Caco-2 (cell line): ENCODE results near the gene ST3GAL5. TPM values are rescaled to one million over a fixed set of nuclear protein-coding genes. Genes with fewer than 3 reads are reported as not detected.

Source experiments
- BruUV-seq: library from RNA; stranded (reverse); fragments of 400-500 nt; replicated peaks from 2 replicates; lab custom pipeline; 2021; lab: Mats Ljungman, UMichigan
- CTCF ChIA-PET: fragments of 300-600 bp; sonication (Branson Sonifier 250); formaldehyde crosslinking; loops from one replicate; lab custom pipeline; 2022; ENCODE audit warnings: antibody characterized with exemption; lab: Charles Lee
- POLR2A ChIA-PET: fragments of 300-600 bp; sonication (Branson Sonifier 250); formaldehyde crosslinking; loops from one replicate; lab custom pipeline; 2022; ENCODE audit warnings: antibody characterized with exemption; lab: Charles Lee
- DNase-seq, 2 experiments: peaks; one replicate each; pipeline versions ENCODE4 v3.0.0 to v3.0.0-alpha.2; 2020 to 2022
- H3K27me3 ChIP-seq: replicated peaks from 2 replicates; pipeline ENCODE4 v1.6.0; 2011; ENCODE audit warnings: low read length; ENCODE audit not compliant: control insufficient read depth, insufficient read depth
- H3K36me3 ChIP-seq: 2 replicates; pipeline ENCODE4 v1.5.1; 2011; ENCODE audit warnings: low read length; ENCODE audit not compliant: control insufficient read depth, insufficient read depth
- H3K4me1 ChIP-seq: fragments of 250-450 bp; sonication (Bioruptor Pico); 2 replicates; pipeline ENCODE4 v1.5.1; 2020; ENCODE audit warnings: mild to moderate bottlenecking
- H3K4me3 ChIP-seq: 2 replicates; pipeline ENCODE4 v1.5.1; 2011; ENCODE audit warnings: low read depth, mild to moderate bottlenecking, control low read depth, low read length
- H3K9me3 ChIP-seq: fragments of 250-450 bp; sonication (Bioruptor Pico); 2 replicates; pipeline ENCODE4 v1.5.1; 2020; ENCODE audit warnings: mild to moderate bottlenecking, moderate library complexity
- H3K27ac Mint-ChIP-seq: one replicate; pipeline ENCODE4 v1.8.0; 2022; ENCODE audit warnings: mixed read lengths; ENCODE audit not compliant: unreplicated experiment
- H3K27me3 Mint-ChIP-seq: one replicate; pipeline ENCODE4 v1.8.0; 2022; ENCODE audit warnings: mixed read lengths; ENCODE audit not compliant: insufficient read depth, unreplicated experiment
- H3K36me3 Mint-ChIP-seq: one replicate; pipeline ENCODE4 v1.8.0; 2022; ENCODE audit warnings: mild to moderate bottlenecking, mixed read lengths; ENCODE audit not compliant: insufficient read depth, unreplicated experiment
- H3K4me1 Mint-ChIP-seq: one replicate; pipeline ENCODE4 v1.8.0; 2022; ENCODE audit warnings: low read depth, mixed read lengths; ENCODE audit not compliant: unreplicated experiment
- H3K4me3 Mint-ChIP-seq: one replicate; pipeline ENCODE4 v1.8.0; 2022; ENCODE audit warnings: mild to moderate bottlenecking, moderate library complexity, mixed read lengths; ENCODE audit not compliant: unreplicated experiment
- H3K9me3 Mint-ChIP-seq: one replicate; pipeline ENCODE4 v1.8.0; 2022; ENCODE audit warnings: mixed read lengths; ENCODE audit not compliant: unreplicated experiment
- intact Hi-C: fragments of 100-400 bp; cut with micrococcal nuclease; formaldehyde crosslinking; loops from one replicate; pipeline ENCODE4 v1.10.0; 2022; ENCODE audit not compliant: unreplicated experiment
- total RNA-seq: library from RNA; stranded (reverse); gene quantifications from 2 replicates; pipeline ENCODE4 v1.2.3, GENCODE V29; 2022
- TF ChIP-seq, protein P1 (sequence below), 2 experiments: fragments of 200-600 bp in 1 of 2; IDR thresholded peaks; 1 replicate in 1 of 2; 2 replicates in 1 of 2; pipeline versions ENCODE4 v1.5.1 to v1.8.0; 2011 to 2022; ENCODE audit warnings: antibody characterized with exemption in 1 of 2, control low read depth in 1 of 2, inconsistent platforms in 1 of 2, low read depth in 1 of 2, low read length in 1 of 2, mild to moderate bottlenecking in 1 of 2, moderate library complexity in 1 of 2; ENCODE audit not compliant: insufficient read depth in 1 of 2, severe bottlenecking in 1 of 2, unreplicated experiment in 1 of 2

ST3GAL5 gene
- total RNA-seq, 1 experiment from 2014 or later = 3.4 TPM

GRCh38 chr2:85858841-85859240 lies 29.9 kb downstream of the ST3GAL5 start:
- Mint-ChIP-seq H3K27me3 (no peaks in the 10 kb centered on the region), H3K4me1 (no peaks in the 10 kb centered on the region), H3K4me3 (no peak overlapping the region), H3K27ac (no peak overlapping the region), H3K36me3 (no peaks in the 10 kb centered on the region), H3K9me3 (no peaks in the 10 kb centered on the region)
- POLR2A ChIA-PET = no interaction called here
- CTCF ChIA-PET = interaction anchor here (0.6 kb wide), 1 partner anchor 16 kb away, joined by 4 read pairs; no protein-coding TSS in a partner anchor
- TF ChIP-seq, protein P1, sequence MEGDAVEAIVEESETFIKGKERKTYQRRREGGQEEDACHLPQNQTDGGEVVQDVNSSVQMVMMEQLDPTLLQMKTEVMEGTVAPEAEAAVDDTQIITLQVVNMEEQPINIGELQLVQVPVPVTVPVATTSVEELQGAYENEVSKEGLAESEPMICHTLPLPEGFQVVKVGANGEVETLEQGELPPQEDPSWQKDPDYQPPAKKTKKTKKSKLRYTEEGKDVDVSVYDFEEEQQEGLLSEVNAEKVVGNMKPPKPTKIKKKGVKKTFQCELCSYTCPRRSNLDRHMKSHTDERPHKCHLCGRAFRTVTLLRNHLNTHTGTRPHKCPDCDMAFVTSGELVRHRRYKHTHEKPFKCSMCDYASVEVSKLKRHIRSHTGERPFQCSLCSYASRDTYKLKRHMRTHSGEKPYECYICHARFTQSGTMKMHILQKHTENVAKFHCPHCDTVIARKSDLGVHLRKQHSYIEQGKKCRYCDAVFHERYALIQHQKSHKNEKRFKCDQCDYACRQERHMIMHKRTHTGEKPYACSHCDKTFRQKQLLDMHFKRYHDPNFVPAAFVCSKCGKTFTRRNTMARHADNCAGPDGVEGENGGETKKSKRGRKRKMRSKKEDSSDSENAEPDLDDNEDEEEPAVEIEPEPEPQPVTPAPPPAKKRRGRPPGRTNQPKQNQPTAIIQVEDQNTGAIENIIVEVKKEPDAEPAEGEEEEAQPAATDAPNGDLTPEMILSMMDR (IDR thresholded peaks at IDR 0.05; ENCODE audit: insufficient read depth in 1 of 2, low read depth in 1 of 2, low read length in 1 of 2, severe bottlenecking in 1 of 2, unreplicated experiment in 1 of 2) = no peak
- no peak for DNase-seq
- no peaks in the 10 kb centered on the region for H3K4me1 ChIP-seq
- H3K9me3 ChIP-seq = no peaks in the 10 kb centered on the region
- BruUV-seq = no TSS peak
- no peak overlapping the region for H3K4me3 ChIP-seq
- H3K36me3 ChIP-seq = no peaks in the 10 kb centered on the region
- H3K27me3 ChIP-seq = no peaks in the 10 kb centered on the region
- intact Hi-C loops = no loop called here

DNA sequence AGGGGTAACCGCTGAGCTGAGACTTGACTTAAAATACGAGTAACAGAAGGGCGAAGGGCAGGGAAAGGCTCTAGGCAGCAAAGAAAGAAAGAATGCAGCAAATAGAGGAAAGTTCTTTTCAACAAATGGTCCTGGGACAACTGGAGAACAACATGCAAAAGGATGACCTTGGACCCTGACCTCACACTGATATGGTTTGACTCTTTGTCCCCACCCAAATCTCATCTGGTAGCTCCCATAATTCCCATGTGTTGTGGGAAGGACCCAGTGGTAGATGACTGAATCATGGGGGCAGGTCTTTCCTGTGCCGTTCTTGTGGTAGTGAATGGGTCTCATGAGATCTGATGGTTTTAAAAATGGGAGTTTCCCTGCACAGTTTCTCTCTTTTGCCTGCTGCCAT lies 33.9 kb downstream of the ST3GAL5 start:
- Histone ChIP-seq H3K4me1 (no peaks in the 10 kb centered on the region), H3K9me3 (no peaks in the 10 kb centered on the region), H3K4me3 (no peak overlapping the region), H3K27me3 (no peaks in the 10 kb centered on the region), H3K36me3 (no peaks in the 10 kb centered on the region)
- no peak overlapping the region for H3K27ac Mint-ChIP-seq
- ChIA-PET CTCF (no interaction called here), POLR2A (no interaction called here)
- intact Hi-C loops = no loop called here
- H3K27me3 Mint-ChIP-seq = no peaks in the 10 kb centered on the region
- H3K4me1 Mint-ChIP-seq = no peaks in the 10 kb centered on the region
- H3K4me3 Mint-ChIP-seq = no peak overlapping the region
- no peaks in the 10 kb centered on the region for H3K9me3 Mint-ChIP-seq
- TF ChIP-seq, protein P1 (IDR thresholded peaks at IDR 0.05; ENCODE audit: insufficient read depth in 1 of 2, low read depth in 1 of 2, low read length in 1 of 2, severe bottlenecking in 1 of 2, unreplicated experiment in 1 of 2) = no peak
- BruUV-seq = no TSS peak
- no peaks in the 10 kb centered on the region for H3K36me3 Mint-ChIP-seq
- DNase-seq = no peak

DNA sequence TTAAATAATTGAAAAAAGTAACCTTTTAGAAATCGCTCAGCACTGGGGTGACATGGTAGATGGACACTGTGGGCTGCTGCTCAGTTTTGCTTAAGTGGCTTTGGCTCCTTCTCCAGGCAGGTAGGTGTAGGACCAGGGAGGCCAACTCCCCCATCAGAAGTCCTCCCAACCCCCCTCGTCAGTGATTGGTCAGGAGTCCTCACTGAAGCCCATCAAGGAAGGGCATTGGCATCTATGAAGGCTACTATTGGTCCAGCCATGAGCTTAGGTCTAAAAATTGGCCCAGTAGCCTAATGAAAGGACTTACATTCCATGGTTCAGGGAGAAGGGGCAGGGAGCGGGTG lies 34.7 kb downstream of the ST3GAL5 start:
- no peaks in the 10 kb centered on the region for H3K4me1 Mint-ChIP-seq
- TF ChIP-seq, protein P1 (IDR thresholded peaks at IDR 0.05; ENCODE audit: insufficient read depth in 1 of 2, low read depth in 1 of 2, low read length in 1 of 2, severe bottlenecking in 1 of 2, unreplicated experiment in 1 of 2) = no peak
- no peaks in the 10 kb centered on the region for H3K27me3 ChIP-seq
- H3K4me1 ChIP-seq = no peaks in the 10 kb centered on the region
- H3K36me3 Mint-ChIP-seq = no peaks in the 10 kb centered on the region
- H3K4me3 ChIP-seq = no peak overlapping the region
- DNase-seq = no peak
- H3K27me3 Mint-ChIP-seq = no peaks in the 10 kb centered on the region
- CTCF ChIA-PET = no interaction called here
- H3K36me3 ChIP-seq = no peaks in the 10 kb centered on the region
- no peak overlapping the region for H3K4me3 Mint-ChIP-seq
- no peak overlapping the region for H3K27ac Mint-ChIP-seq
- no peaks in the 10 kb centered on the region for H3K9me3 Mint-ChIP-seq
- POLR2A ChIA-PET = no interaction called here
- no peaks in the 10 kb centered on the region for H3K9me3 ChIP-seq
- intact Hi-C loops = no loop called here
- no TSS peak for BruUV-seq
